OCI-LY1 (cell line): ENCODE measurements around the gene LRSAM1.

Experiments
- H2AFZ ChIP-seq: fragments of 200-600 bp; sonication (generic), shearing (Covaris generic); 2 replicates; pipeline ENCODE4 v1.6.0; 2014; ENCODE audit warnings: antibody characterized with exemption, mild to moderate bottlenecking, low read length
- H3F3A ChIP-seq: fragments of 200-600 bp; sonication (generic), shearing (Covaris generic); 2 replicates; pipeline ENCODE4 v1.6.0; 2014; ENCODE audit warnings: mild to moderate bottlenecking, antibody characterized with exemption, low read length, moderate library complexity; ENCODE audit not compliant: insufficient read depth
- H3K27ac ChIP-seq: fragments of 200-600 bp; sonication (generic); 2 replicates; pipeline ENCODE4 v1.5.1; 2014; ENCODE audit warnings: low read length, mixed run types, mild to moderate bottlenecking, low read depth; ENCODE audit not compliant: poor library complexity, severe bottlenecking
- H3K27me3 ChIP-seq: fragments of 200-600 bp; sonication (generic); 2 replicates; pipeline ENCODE4 v1.6.0; 2014; ENCODE audit warnings: antibody characterized with exemption, mild to moderate bottlenecking, low read length, moderate library complexity; ENCODE audit not compliant: insufficient read depth
- H3K36me3 ChIP-seq: fragments of 200-600 bp; sonication (generic); 2 replicates; pipeline ENCODE4 v1.6.1; 2014; ENCODE audit warnings: mild to moderate bottlenecking, antibody characterized with exemption, low read length, moderate library complexity, mixed read lengths; ENCODE audit not compliant: insufficient read depth
- H3K4me1 ChIP-seq: fragments of 200-600 bp; sonication (generic); 2 replicates; pipeline ENCODE4 v1.5.1; 2014; ENCODE audit warnings: mild to moderate bottlenecking, low read length, moderate library complexity; ENCODE audit not compliant: insufficient read depth, severe bottlenecking
- H3K4me2 ChIP-seq: fragments of 200-600 bp; sonication (generic), shearing (Covaris generic); 2 replicates; pipeline ENCODE4 v1.6.1; 2014; ENCODE audit warnings: low read length
- H3K4me3 ChIP-seq: fragments of 200-600 bp; sonication (generic); 2 replicates; pipeline ENCODE4 v1.5.1; 2014; ENCODE audit warnings: low read length, low read depth, mild to moderate bottlenecking, mixed read lengths; ENCODE audit not compliant: poor library complexity, severe bottlenecking
- H3K79me2 ChIP-seq: fragments of 200-600 bp; shearing (Covaris generic); 2 replicates; pipeline ENCODE4 v1.6.1; 2016; ENCODE audit warnings: mixed run types, low read length, mixed read lengths; ENCODE audit not compliant: insufficient read depth
- H3K9ac ChIP-seq: fragments of 200-600 bp; sonication (generic), shearing (Covaris generic); 2 replicates; pipeline ENCODE4 v1.6.1; 2014; ENCODE audit warnings: mild to moderate bottlenecking, low read length, mixed read lengths
- H3K9me2 ChIP-seq: fragments of 200-600 bp; sonication (generic), shearing (Covaris generic); 2 replicates; pipeline ENCODE4 v1.6.1; 2014; ENCODE audit warnings: low read depth, mild to moderate bottlenecking, low read length, mixed read lengths
- H3K9me3 ChIP-seq: fragments of 200-600 bp; shearing (Covaris generic); 2 replicates; pipeline ENCODE4 v1.6.1; 2014; ENCODE audit warnings: low read length, mixed read lengths
- H4K20me1 ChIP-seq: fragments of 200-600 bp; sonication (generic), shearing (Covaris generic); 2 replicates; pipeline ENCODE4 v1.6.0; 2016; ENCODE audit warnings: mild to moderate bottlenecking, low read length; ENCODE audit not compliant: insufficient read depth
- CTCF ChIP-seq: fragments of 200-600 bp; sonication (generic), shearing (Covaris generic); IDR thresholded peaks from 2 replicates; pipeline ENCODE4 v1.5.1; 2017; ENCODE audit warnings: mild to moderate bottlenecking, antibody characterized with exemption, low read length, moderate library complexity, mixed read lengths
- EZH2 ChIP-seq: fragments of 200-600 bp; sonication (generic), shearing (Covaris generic); IDR thresholded peaks from 2 replicates; pipeline ENCODE4 v1.8.0; 2017; ENCODE audit warnings: borderline replicate concordance, mixed run types, mild to moderate bottlenecking, antibody characterized with exemption, low read length, moderate library complexity, mixed read lengths

The LRSAM1 gene

GRCh38 chr9:127450830-127451607 lies at the start of gene LRSAM1, which contains the start of gene RPL12:
Gene LRSAM1, plus strand, starts transcription at chr9:127451510. Its CDS starts 3,018 bp downstream, at chr9:127454528.
Gene RPL12, minus strand, starts transcription at chr9:127451406. Its CDS starts 89 bp downstream, at chr9:127451317.
- peaks cover 35% of the 10 kb centered on the region for H3K4me1 ChIP-seq
- H3K9me3 ChIP-seq, result peaks cover 18% of the 10 kb centered on the region
- peak within 1 kb of the TSS; percentile 15; the same call in 1 of the 2 replicates for H2AFZ ChIP-seq
- H4K20me1 ChIP-seq, result no peaks in the 10 kb centered on the region
- H3K79me2 ChIP-seq, result peaks cover 15% of the 10 kb centered on the region
- peak within 1 kb of the TSS; percentile 78 for H3K27ac ChIP-seq
- H3K4me3 ChIP-seq, result peak within 1 kb of the TSS; percentile 72
- no peaks in the 10 kb centered on the region for H3K27me3 ChIP-seq
- H3K9ac ChIP-seq, result peak within 1 kb of the TSS; percentile 88
- H3F3A ChIP-seq, result peaks cover 13% of the 10 kb centered on the region
- peaks cover 50% of the 10 kb centered on the region for H3K36me3 ChIP-seq
- peak within 1 kb of the TSS; percentile 95 for H3K4me2 ChIP-seq
- no peaks in the 10 kb centered on the region for H3K9me2 ChIP-seq
- no peak; the same call in 1 of the 2 replicates for TF ChIP-seq CTCF
- TF ChIP-seq EZH2, result no peak

DNA sequence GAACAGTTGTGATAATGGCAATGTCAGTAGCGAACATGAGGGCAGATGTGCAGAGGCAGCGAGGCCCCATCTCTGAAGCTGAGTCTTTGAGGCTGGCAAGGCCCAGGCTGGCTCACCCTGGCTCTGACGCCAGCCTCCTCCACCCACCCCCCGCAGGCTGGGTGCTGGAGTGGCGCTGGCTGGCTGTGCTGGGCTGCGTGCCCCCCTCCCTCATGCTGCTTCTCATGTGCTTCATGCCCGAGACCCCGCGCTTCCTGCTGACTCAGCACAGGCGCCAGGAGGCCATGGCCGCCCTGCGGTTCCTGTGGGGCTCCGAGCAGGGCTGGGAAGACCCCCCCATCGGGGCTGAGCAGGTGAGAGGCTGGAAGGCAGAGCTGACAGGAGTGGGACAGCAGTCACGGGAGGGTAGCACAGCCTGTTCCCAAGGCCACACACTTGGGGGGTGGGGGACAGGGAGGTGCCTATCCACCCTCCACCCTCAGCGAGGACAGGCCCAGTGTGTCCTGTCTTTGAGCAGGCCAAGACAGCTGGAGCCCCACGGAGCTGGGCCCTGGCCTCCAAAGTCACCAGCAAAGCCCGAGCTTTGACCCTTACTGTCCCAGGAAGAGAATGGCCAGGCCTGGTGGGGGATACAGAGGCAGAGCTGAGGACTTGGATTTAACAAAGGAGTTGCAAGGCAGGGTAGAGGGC lies 48.8 kb upstream of the LRSAM1 start:
- Histone ChIP-seq H3K4me3 (no peak overlapping the region), H3K4me1 (peaks cover 10% of the 10 kb centered on the region), H3K27me3 (no peaks in the 10 kb centered on the region), H3K4me2 (no peak overlapping the region), H3F3A (no peaks in the 10 kb centered on the region), H3K36me3 (no peaks in the 10 kb centered on the region), H3K9me2 (no peaks in the 10 kb centered on the region), H3K79me2 (no peaks in the 10 kb centered on the region), H4K20me1 (no peaks in the 10 kb centered on the region), H3K27ac (no peak overlapping the region), H3K9ac (no peak overlapping the region), H2AFZ (no peak overlapping the region), H3K9me3 (no peaks in the 10 kb centered on the region)
- TF ChIP-seq CTCF, result no peak
- TF ChIP-seq EZH2, result no peak

- H3K36me3 ChIP-seq, result no peaks in the 10 kb centered on the region
Observed at GRCh38 chr9:127403507-127404192, 47.7 kb upstream of the LRSAM1 start.

More at GRCh38 chr9:127403507-127404192, 47.7 kb upstream of the LRSAM1 start:
- no peaks in the 10 kb centered on the region for H3F3A ChIP-seq
- H3K9me3 ChIP-seq, result no peaks in the 10 kb centered on the region
- no peaks in the 10 kb centered on the region for H3K9me2 ChIP-seq
- H3K4me2 ChIP-seq, result no peak overlapping the region
- no peak overlapping the region for H3K9ac ChIP-seq
- H3K27ac ChIP-seq, result no peak overlapping the region
- no peak for TF ChIP-seq CTCF
- no peak for TF ChIP-seq EZH2
- H3K4me1 ChIP-seq, result no peaks in the 10 kb centered on the region
- no peak overlapping the region for H2AFZ ChIP-seq
- H4K20me1 ChIP-seq, result no peaks in the 10 kb centered on the region
- H3K79me2 ChIP-seq, result no peaks in the 10 kb centered on the region
- H3K27me3 ChIP-seq, result no peaks in the 10 kb centered on the region
- no peak overlapping the region for H3K4me3 ChIP-seq
